HK-2 (cell line): ENCODE results near the gene CLN5.

Experiments used
- DNase-seq: peaks from one replicate; pipeline ENCODE4 v3.0.0-alpha.2; 2018; ENCODE audit not compliant: unreplicated experiment

Gene CLN5

GRCh38 chr13:77016888-77017623, 25.2 kb downstream of the CLN5 start:
- DNase-seq = no peak

- no peak for DNase-seq
These were observed 27.9 kb downstream of the CLN5 start for GRCh38 chr13:77019756-77020155.

GRCh38 chr13:77022341-77022740, 30.5 kb downstream of the CLN5 start:
- DNase-seq = no peak

GRCh38 chr13:77026255-77026860, 34.5 kb downstream of the CLN5 start:
- DNase-seq = peak; percentile 53

- peak; percentile 82 for DNase-seq
These were observed 35.2 kb downstream of the CLN5 start, which contains the start of gene FBXL3 for GRCh38 chr13:77026861-77027621. Gene FBXL3, minus strand, starts transcription at chr13:77027159. Its CDS starts 5,299 bp downstream, at chr13:77021860.

- no peak for DNase-seq
These were observed 36.3 kb downstream of the CLN5 start for GRCh38 chr13:77028202-77028601.

GRCh38 chr13:77029436-77029835, 37.6 kb downstream of the CLN5 start:
- no peak for DNase-seq

GRCh38 chr13:77031656-77032243, 39.9 kb downstream of the CLN5 start:
- no peak for DNase-seq

GRCh38 chr13:77033717-77034302, 41.9 kb downstream of the CLN5 start:
- DNase-seq = no peak

- no peak for DNase-seq
These were observed 43.0 kb downstream of the CLN5 start for GRCh38 chr13:77034881-77035280.

GRCh38 chr13:77036279-77036678, 44.4 kb downstream of the CLN5 start:
- no peak for DNase-seq

GRCh38 chr13:77038907-77039480, 47.1 kb downstream of the CLN5 start:
- DNase-seq = no peak

- DNase-seq = no peak
These were observed 48.2 kb downstream of the CLN5 start for GRCh38 chr13:77040076-77040475.

GRCh38 chr13:77040835-77041234, 49.0 kb downstream of the CLN5 start:
- no peak for DNase-seq

- DNase-seq = no peak
These were observed 50.8 kb downstream of the CLN5 start for GRCh38 chr13:77042566-77043177.

GRCh38 chr13:77047649-77048343, 55.9 kb downstream of the CLN5 start:
- DNase-seq = no peak

- no peak for DNase-seq
These were observed 56.8 kb downstream of the CLN5 start for GRCh38 chr13:77048681-77049080.

- DNase-seq = no peak
These were observed 61.3 kb downstream of the CLN5 start for GRCh38 chr13:77053192-77053591.
